Neuronal stem cell (in vitro differentiated cells): Measurements from ENCODE around the gene IFIT1.
A peak's percentile ranks its signal among the peaks of the same experiment; 100 is the strongest.

Experiments used
- DNase-seq: peaks from one replicate; pipeline ENCODE4 v3.0.0-alpha.2; 2013; ENCODE audit warnings: low spot score
- H2AFZ ChIP-seq: one replicate; pipeline ENCODE4 v1.6.1; 2013; ENCODE audit warnings: mild to moderate bottlenecking, low read length, inconsistent platforms
- H2AK5ac ChIP-seq: 2 replicates; pipeline ENCODE4 v1.6.1; 2013; ENCODE audit warnings: low read depth, mild to moderate bottlenecking, inconsistent platforms, low read length, moderate library complexity, mixed read lengths
- H2BK120ac ChIP-seq: 2 replicates; pipeline ENCODE4 v1.6.1; 2013; ENCODE audit warnings: low read depth, mild to moderate bottlenecking, inconsistent platforms, low read length, moderate library complexity, mixed read lengths
- H2BK12ac ChIP-seq: one replicate; pipeline ENCODE4 v1.6.1; 2013; ENCODE audit warnings: low read length, inconsistent platforms
- H2BK15ac ChIP-seq: 2 replicates; pipeline ENCODE4 v1.6.1; 2013; ENCODE audit warnings: mild to moderate bottlenecking, low read length, inconsistent platforms, mixed read lengths
- H2BK5ac ChIP-seq: one replicate; pipeline ENCODE4 v1.6.1; 2013; ENCODE audit warnings: inconsistent platforms, mild to moderate bottlenecking, low read length, moderate library complexity
- H3K14ac ChIP-seq: one replicate; pipeline ENCODE4 v1.6.1; 2013; ENCODE audit warnings: low read length, inconsistent platforms
- H3K18ac ChIP-seq: 2 replicates; pipeline ENCODE4 v1.6.1; 2013; ENCODE audit warnings: low read length, inconsistent platforms
- H3K23ac ChIP-seq: 2 replicates; pipeline ENCODE4 v1.6.1; 2013; ENCODE audit warnings: low read depth, mild to moderate bottlenecking, mixed read lengths, low read length, inconsistent platforms; ENCODE audit not compliant: poor library complexity
- H3K27ac ChIP-seq: replicated peaks from 3 replicates; pipeline ENCODE4 v1.5.1; 2013; ENCODE audit warnings: low read length, inconsistent platforms
- H3K27me3 ChIP-seq, 3 experiments: 2 replicates each; pipeline ENCODE4 v1.6.1; 2013; ENCODE audit warnings: low read length in 3 of 3, mild to moderate bottlenecking in 2 of 3, inconsistent platforms in 1 of 3, low read depth in 1 of 3, mixed read lengths in 1 of 3, moderate library complexity in 1 of 3; ENCODE audit not compliant: control insufficient read depth in 3 of 3, insufficient read depth in 3 of 3
- H3K36me3 ChIP-seq, 2 donors: replicated peaks in 1 of 2; 2 replicates each; pipeline ENCODE4 v1.6.1; 2013; ENCODE audit warnings: low read length in 2 of 2; ENCODE audit not compliant: control insufficient read depth in 2 of 2, insufficient read depth in 2 of 2
- H3K4ac ChIP-seq: 2 replicates; pipeline ENCODE4 v1.6.1; 2013; ENCODE audit warnings: inconsistent platforms, mild to moderate bottlenecking, low read length, moderate library complexity
- H3K4me1 ChIP-seq, 2 donors: 1 replicate in 1 of 2; 2 replicates in 1 of 2; pipeline ENCODE4 v1.6.1; 2013; ENCODE audit warnings: low read length in 2 of 2, low read depth in 1 of 2; ENCODE audit not compliant: control insufficient read depth in 2 of 2, insufficient read depth in 1 of 2
- H3K4me2 ChIP-seq: one replicate; pipeline ENCODE4 v1.6.1; 2013; ENCODE audit warnings: mild to moderate bottlenecking, low read length, inconsistent platforms; ENCODE audit not compliant: insufficient read depth, poor library complexity, severe bottlenecking
- H3K4me3 ChIP-seq, 2 donors: 2 replicates each; pipeline ENCODE4 v1.5.1; 2013; ENCODE audit warnings: low read length in 2 of 2, mild to moderate bottlenecking in 2 of 2, inconsistent platforms in 1 of 2, moderate library complexity in 1 of 2
- H3K79me1 ChIP-seq: one replicate; pipeline ENCODE4 v1.6.1; 2013; ENCODE audit warnings: low read depth, mild to moderate bottlenecking, inconsistent platforms, low read length, moderate library complexity
- H3K9ac ChIP-seq: one replicate; pipeline ENCODE4 v1.6.1; 2013; ENCODE audit warnings: mild to moderate bottlenecking, low read depth, low read length, inconsistent platforms; ENCODE audit not compliant: poor library complexity
- H3K9me3 ChIP-seq, 2 donors: replicated peaks in 1 of 2; 2 replicates each; pipeline versions ENCODE3 to v1.6.1; 2013; ENCODE audit warnings: low read length in 2 of 2, mild to moderate bottlenecking in 2 of 2, inconsistent platforms in 1 of 2, low read depth in 1 of 2, mixed read lengths in 1 of 2, moderate library complexity in 1 of 2; ENCODE audit not compliant: control insufficient read depth in 2 of 2, insufficient read depth in 1 of 2
- H4K8ac ChIP-seq: one replicate; pipeline ENCODE4 v1.6.1; 2013; ENCODE audit warnings: low read depth, mild to moderate bottlenecking, inconsistent platforms, low read length, moderate library complexity
- H4K91ac ChIP-seq: one replicate; pipeline ENCODE4 v1.6.1; 2013; ENCODE audit warnings: low read length, low read depth, mild to moderate bottlenecking, inconsistent platforms; ENCODE audit not compliant: poor library complexity
- WGBS, 2 donors: extraction: QIAGEN DNeasy Blood & Tissue Kit; methylation state at CpG; one replicate each; pipeline ENCODE4 v1.1.7; 2013; ENCODE audit warnings: missing lambda C conversion rate in 2 of 2, mixed read lengths in 1 of 2; ENCODE audit not compliant: insufficient read length in 2 of 2, insufficient replicate concordance in 1 of 2; ENCODE audit errors: extremely low coverage in 2 of 2; 5-methylcytosine and 5-hydroxymethylcytosine counted together

Gene IFIT1

GRCh38 chr10:89373916-89374711 lies 18.3 kb upstream of the IFIT1 start:
- Histone ChIP-seq H3K4ac (no peak overlapping the region), H2BK120ac (no peak overlapping the region), H3K9me3 (no peaks in the 10 kb centered on the region), H3K18ac (no peak overlapping the region), H3K79me1 (no peaks in the 10 kb centered on the region), H3K9ac (no peak overlapping the region), H3K36me3 (no peaks in the 10 kb centered on the region), H2BK12ac (no peak overlapping the region), H3K23ac (no peak overlapping the region), H2BK5ac (no peak overlapping the region), H3K14ac (no peak overlapping the region), H2BK15ac (no peak overlapping the region), H3K4me3 (no peak overlapping the region), H2AK5ac (no peak overlapping the region), H4K8ac (no peak overlapping the region), H3K27me3 (no peaks in the 10 kb centered on the region), H2AFZ (peak overlapping the region; percentile 7), H3K27ac (no peak overlapping the region), H3K4me2 (no peak overlapping the region), H4K91ac (no peak overlapping the region), H3K4me1 (peaks cover 4 to 13% of the 10 kb centered on the region in 2 donors)
- WGBS, 2 donors = no CpG with 5 or more reads among the region's 3 CpGs
- no peak for DNase-seq

GRCh38 chr10:89374713-89375141 lies 17.7 kb upstream of the IFIT1 start:
- H2BK5ac ChIP-seq = no peak overlapping the region
- H3K9me3 ChIP-seq = no peaks in the 10 kb centered on the region
- no peak overlapping the region for H3K4me2 ChIP-seq
- no peaks in the 10 kb centered on the region for H3K79me1 ChIP-seq
- no peak overlapping the region for H3K23ac ChIP-seq
- H2AK5ac ChIP-seq = no peak overlapping the region
- no peak overlapping the region for H3K9ac ChIP-seq
- no peak overlapping the region for H3K14ac ChIP-seq
- H3K27me3 ChIP-seq = no peaks in the 10 kb centered on the region
- H3K18ac ChIP-seq = no peak overlapping the region
- no peak overlapping the region for H2BK15ac ChIP-seq
- no peak overlapping the region for H2AFZ ChIP-seq
- H3K4ac ChIP-seq = no peak overlapping the region
- no peak overlapping the region for H3K27ac ChIP-seq
- H4K8ac ChIP-seq = no peak overlapping the region
- no peak overlapping the region for H4K91ac ChIP-seq
- peaks cover 2 to 10% of the 10 kb centered on the region in 2 donors for H3K4me1 ChIP-seq
- H3K4me3 ChIP-seq = no peak overlapping the region
- no peak for DNase-seq
- no peaks in the 10 kb centered on the region for H3K36me3 ChIP-seq
- no peak overlapping the region for H2BK120ac ChIP-seq
- H2BK12ac ChIP-seq = no peak overlapping the region

- Histone ChIP-seq H2BK120ac (no peak within 1 kb of the TSS), H3K9ac (no peak within 1 kb of the TSS), H4K8ac (no peak within 1 kb of the TSS), H2BK5ac (no peak within 1 kb of the TSS), H2BK15ac (no peak within 1 kb of the TSS), H3K27me3 (no peaks in the 10 kb centered on the region), H3K9me3 (no peaks in the 10 kb centered on the region), H3K18ac (no peak within 1 kb of the TSS), H2AK5ac (no peak within 1 kb of the TSS), H3K4ac (no peak within 1 kb of the TSS), H3K4me3 (no peak within 1 kb of the TSS), H3K36me3 (no peaks in the 10 kb centered on the region), H3K27ac (no peak within 1 kb of the TSS), H3K4me1 (peaks cover 2 to 10% of the 10 kb centered on the region in 2 donors), H2AFZ (no peak within 1 kb of the TSS), H3K79me1 (no peaks in the 10 kb centered on the region), H3K4me2 (no peak within 1 kb of the TSS), H3K14ac (no peak within 1 kb of the TSS), H2BK12ac (no peak within 1 kb of the TSS), H4K91ac (no peak within 1 kb of the TSS), H3K23ac (no peak within 1 kb of the TSS)
- no CpG with 5 or more reads among the region's 5 CpGs for WGBS, 2 donors
- DNase-seq = no peak
Observed at GRCh38 chr10:89377705-89378637, 14.5 kb upstream of the IFIT1 start, which contains the start of gene IFIT1B. TSS of gene IFIT1B (plus strand) at chr10:89378056. CDS start at chr10:89378136, 80 bp downstream.

GRCh38 chr10:89379103-89379502 lies 13.3 kb upstream of the IFIT1 start:
- Histone ChIP-seq H4K91ac (no peak overlapping the region), H3K4ac (no peak overlapping the region), H3K23ac (no peak overlapping the region), H2BK5ac (no peak overlapping the region), H3K4me3 (no peak overlapping the region), H3K27me3 (no peaks in the 10 kb centered on the region), H3K9ac (no peak overlapping the region), H2BK120ac (no peak overlapping the region), H2AK5ac (no peak overlapping the region), H3K27ac (no peak overlapping the region), H3K79me1 (no peaks in the 10 kb centered on the region), H3K36me3 (no peaks in the 10 kb centered on the region), H4K8ac (no peak overlapping the region), H3K4me2 (no peak overlapping the region), H3K9me3 (no peaks in the 10 kb centered on the region), H2AFZ (no peak overlapping the region), H2BK15ac (no peak overlapping the region), H3K14ac (no peak overlapping the region), H3K18ac (no peak overlapping the region), H2BK12ac (no peak overlapping the region), H3K4me1 (peaks cover 0 to 5% of the 10 kb centered on the region in 2 donors)
- DNase-seq = no peak
